ENCODE data around the gene HHIP. TPM values are rescaled to one million over a fixed set of nuclear protein-coding genes. Genes with fewer than 3 reads are reported as not detected.

Gene HHIP
- total RNA-seq, 1 experiment from 2014 or later, result 0.32 TPM

DNA sequence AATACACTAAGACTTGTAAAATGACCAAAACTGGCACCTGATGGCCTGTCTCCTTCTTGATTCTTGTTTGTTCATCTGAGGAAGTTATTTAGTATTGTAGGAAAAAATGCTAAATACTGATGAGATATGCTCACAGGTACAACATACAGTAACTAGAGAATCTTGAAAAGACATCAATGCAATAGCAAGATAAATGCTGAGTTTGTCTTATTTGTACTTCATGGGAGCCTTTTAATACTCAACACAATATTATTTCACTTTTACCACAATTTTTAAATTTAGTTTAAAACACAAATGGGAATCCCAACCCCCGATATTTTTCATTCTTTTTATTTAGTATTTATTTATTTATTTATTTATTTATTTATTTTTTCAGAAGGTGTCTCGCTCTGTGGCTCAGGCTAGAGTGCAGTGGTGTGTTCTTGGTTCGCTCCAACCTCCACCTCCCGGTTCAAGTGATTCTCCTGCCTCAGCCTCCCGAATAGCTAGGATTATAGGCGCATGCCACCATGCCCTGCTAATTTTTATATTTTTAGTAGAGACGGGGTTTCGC lies 12.1 kb downstream of the HHIP start:
- Mint-ChIP-seq H3K9me3 (ENCODE audit: unreplicated experiment) (no peaks in the 10 kb centered on the region), H3K4me1 (ENCODE audit: low read depth, unreplicated experiment) (no peaks in the 10 kb centered on the region), H3K4me3 (ENCODE audit: unreplicated experiment) (no peak overlapping the region), H3K27ac (ENCODE audit: unreplicated experiment) (no peak overlapping the region), H3K27me3 (ENCODE audit: insufficient read depth, unreplicated experiment) (peaks cover 4% of the 10 kb centered on the region), H3K36me3 (ENCODE audit: insufficient read depth, unreplicated experiment) (no peaks in the 10 kb centered on the region)
- Histone ChIP-seq H3K9me3 (no peaks in the 10 kb centered on the region), H3K4me1 (no peaks in the 10 kb centered on the region), H3K27me3 (replicated peaks; ENCODE audit: control insufficient read depth, insufficient read depth, low read length) (no peaks in the 10 kb centered on the region), H3K4me3 (ENCODE audit: low read depth, low read length) (no peak overlapping the region), H3K36me3 (ENCODE audit: control insufficient read depth, insufficient read depth, low read length) (no peaks in the 10 kb centered on the region)
- BruUV-seq (replicated peaks), result no TSS peak
- POLR2A ChIA-PET, result no interaction called here
- CTCF ChIA-PET, result no interaction called here
- intact Hi-C loops (cut with micrococcal nuclease; ENCODE audit: unreplicated experiment), result no loop called here
- DNase-seq, result no peak
- TF ChIP-seq CTCF (IDR thresholded peaks at IDR 0.05; ENCODE audit: insufficient read depth in 1 of 2, low read depth in 1 of 2, low read length in 1 of 2, severe bottlenecking in 1 of 2, unreplicated experiment in 1 of 2), result no peak

DNA sequence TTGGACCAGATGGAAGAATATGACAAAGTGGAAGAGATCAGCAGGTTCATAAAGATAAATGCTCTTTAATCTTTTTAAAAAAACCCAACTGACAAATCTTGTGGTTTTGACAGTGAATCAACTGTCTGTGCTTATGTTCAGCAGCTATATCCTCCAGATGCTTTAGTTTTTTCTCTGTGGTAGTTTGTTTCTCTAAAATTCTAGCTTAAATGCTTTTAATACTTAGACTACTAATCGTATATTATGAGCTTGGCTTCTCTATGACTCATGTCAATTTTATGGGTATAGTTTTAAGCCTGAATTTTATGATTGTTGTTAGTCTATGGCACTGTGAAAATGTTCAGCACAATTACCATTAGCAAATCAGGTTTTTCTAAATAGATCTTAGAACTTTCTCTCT lies 12.9 kb downstream of the HHIP start:
- Mint-ChIP-seq H3K4me3 (ENCODE audit: unreplicated experiment) (no peak overlapping the region), H3K27me3 (ENCODE audit: insufficient read depth, unreplicated experiment) (peaks cover 4% of the 10 kb centered on the region), H3K36me3 (ENCODE audit: insufficient read depth, unreplicated experiment) (no peaks in the 10 kb centered on the region), H3K27ac (ENCODE audit: unreplicated experiment) (no peak overlapping the region), H3K4me1 (ENCODE audit: low read depth, unreplicated experiment) (no peaks in the 10 kb centered on the region), H3K9me3 (ENCODE audit: unreplicated experiment) (no peaks in the 10 kb centered on the region)
- H3K4me3 ChIP-seq (ENCODE audit: low read depth, low read length), result no peak overlapping the region
- H3K36me3 ChIP-seq (ENCODE audit: control insufficient read depth, insufficient read depth, low read length), result no peaks in the 10 kb centered on the region
- BruUV-seq (replicated peaks), result no TSS peak
- no peak for TF ChIP-seq CTCF (IDR thresholded peaks at IDR 0.05; ENCODE audit: insufficient read depth in 1 of 2, low read depth in 1 of 2, low read length in 1 of 2, severe bottlenecking in 1 of 2, unreplicated experiment in 1 of 2)
- ChIA-PET POLR2A (no interaction called here), CTCF (no interaction called here)
- no peak for DNase-seq
- no peaks in the 10 kb centered on the region for H3K27me3 ChIP-seq (replicated peaks; ENCODE audit: control insufficient read depth, insufficient read depth, low read length)
- H3K9me3 ChIP-seq, result no peaks in the 10 kb centered on the region
- intact Hi-C loops (cut with micrococcal nuclease; ENCODE audit: unreplicated experiment), result no loop called here
- no peaks in the 10 kb centered on the region for H3K4me1 ChIP-seq

DNA sequence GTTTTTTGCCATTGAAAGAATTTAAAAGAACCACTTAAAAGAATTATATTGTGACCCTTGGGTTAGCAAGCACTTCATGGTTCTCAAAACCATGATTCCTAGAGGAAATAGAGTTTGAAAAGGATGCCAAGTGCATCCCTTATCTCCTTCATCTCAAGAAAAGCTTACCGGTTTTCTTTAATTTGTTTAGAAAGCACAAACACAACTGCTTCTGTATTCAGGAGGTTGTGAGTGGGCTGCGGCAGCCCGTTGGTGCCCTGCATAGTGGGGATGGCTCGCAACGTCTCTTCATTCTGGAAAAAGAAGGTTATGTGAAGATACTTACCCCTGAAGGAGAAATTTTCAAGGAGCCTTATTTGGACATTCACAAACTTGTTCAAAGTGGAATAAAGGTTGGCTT lies 13.5 kb downstream of the HHIP start:
- no peak overlapping the region for H3K4me3 ChIP-seq (ENCODE audit: low read depth, low read length)
- intact Hi-C loops (cut with micrococcal nuclease; ENCODE audit: unreplicated experiment), result no loop called here
- H3K4me1 Mint-ChIP-seq (ENCODE audit: low read depth, unreplicated experiment), result no peaks in the 10 kb centered on the region
- POLR2A ChIA-PET, result no interaction called here
- H3K27ac Mint-ChIP-seq (ENCODE audit: unreplicated experiment), result no peak overlapping the region
- no TSS peak for BruUV-seq (replicated peaks)
- no peak for TF ChIP-seq CTCF (IDR thresholded peaks at IDR 0.05; ENCODE audit: insufficient read depth in 1 of 2, low read depth in 1 of 2, low read length in 1 of 2, severe bottlenecking in 1 of 2, unreplicated experiment in 1 of 2)
- CTCF ChIA-PET, result no interaction called here
- no peaks in the 10 kb centered on the region for H3K36me3 Mint-ChIP-seq (ENCODE audit: insufficient read depth, unreplicated experiment)
- H3K27me3 Mint-ChIP-seq (ENCODE audit: insufficient read depth, unreplicated experiment), result peaks cover 4% of the 10 kb centered on the region
- no peak for DNase-seq
- H3K9me3 ChIP-seq, result no peaks in the 10 kb centered on the region
- H3K36me3 ChIP-seq (ENCODE audit: control insufficient read depth, insufficient read depth, low read length), result no peaks in the 10 kb centered on the region
- H3K4me1 ChIP-seq, result no peaks in the 10 kb centered on the region
- no peak overlapping the region for H3K4me3 Mint-ChIP-seq (ENCODE audit: unreplicated experiment)
- no peaks in the 10 kb centered on the region for H3K9me3 Mint-ChIP-seq (ENCODE audit: unreplicated experiment)
- no peaks in the 10 kb centered on the region for H3K27me3 ChIP-seq (replicated peaks; ENCODE audit: control insufficient read depth, insufficient read depth, low read length)
